Calu3 (cell line): ENCODE data around the gene TMEM132D. TPM values are rescaled to one million over a fixed set of nuclear protein-coding genes. Genes with fewer than 3 reads are reported as not detected.

Experiments
- BruUV-seq: library from RNA; stranded (reverse); fragments of 400-500 nt; replicated peaks from 2 replicates; lab custom pipeline; 2021; lab: Mats Ljungman, UMichigan
- CTCF ChIA-PET: fragments of 300-600 bp; sonication (Branson Sonifier 250); formaldehyde crosslinking; loops from one replicate; lab custom pipeline; 2022; ENCODE audit warnings: antibody characterized with exemption; lab: Charles Lee
- DNase-seq: peaks from one replicate; pipeline ENCODE4 v3.0.0; 2022
- H3K27ac Mint-ChIP-seq: one replicate; pipeline ENCODE4 v1.8.0; 2022; ENCODE audit warnings: mixed read lengths; ENCODE audit not compliant: unreplicated experiment
- H3K27me3 Mint-ChIP-seq: one replicate; pipeline ENCODE4 v1.8.0; 2022; ENCODE audit warnings: mixed read lengths; ENCODE audit not compliant: unreplicated experiment
- H3K36me3 Mint-ChIP-seq: one replicate; pipeline ENCODE4 v1.8.0; 2022; ENCODE audit warnings: mild to moderate bottlenecking, moderate library complexity, mixed read lengths; ENCODE audit not compliant: insufficient read depth, unreplicated experiment
- H3K4me1 Mint-ChIP-seq: one replicate; pipeline ENCODE4 v1.8.0; 2022; ENCODE audit warnings: mild to moderate bottlenecking, low read depth, mixed read lengths; ENCODE audit not compliant: unreplicated experiment
- H3K4me3 Mint-ChIP-seq: one replicate; pipeline ENCODE4 v1.8.0; 2022; ENCODE audit warnings: mild to moderate bottlenecking, low read depth, moderate library complexity, mixed read lengths; ENCODE audit not compliant: unreplicated experiment
- H3K9me3 Mint-ChIP-seq: one replicate; pipeline ENCODE4 v1.8.0; 2022; ENCODE audit warnings: low read depth, mixed read lengths; ENCODE audit not compliant: unreplicated experiment
- intact Hi-C: fragments of 100-400 bp; cut with micrococcal nuclease; formaldehyde crosslinking; loops from one replicate; pipeline ENCODE4 v1.10.0; 2022; ENCODE audit not compliant: unreplicated experiment
- total RNA-seq: library from RNA; stranded (reverse); gene quantifications from 2 replicates; pipeline ENCODE4 v1.2.3, GENCODE V29; 2022
- TF ChIP-seq, protein P1 (sequence below): fragments of 200-600 bp; IDR thresholded peaks from one replicate; pipeline ENCODE4 v1.8.0; 2022; ENCODE audit warnings: antibody characterized with exemption; ENCODE audit not compliant: unreplicated experiment

Gene TMEM132D
- total RNA-seq, 1 experiment from 2014 or later: not detected

DNA sequence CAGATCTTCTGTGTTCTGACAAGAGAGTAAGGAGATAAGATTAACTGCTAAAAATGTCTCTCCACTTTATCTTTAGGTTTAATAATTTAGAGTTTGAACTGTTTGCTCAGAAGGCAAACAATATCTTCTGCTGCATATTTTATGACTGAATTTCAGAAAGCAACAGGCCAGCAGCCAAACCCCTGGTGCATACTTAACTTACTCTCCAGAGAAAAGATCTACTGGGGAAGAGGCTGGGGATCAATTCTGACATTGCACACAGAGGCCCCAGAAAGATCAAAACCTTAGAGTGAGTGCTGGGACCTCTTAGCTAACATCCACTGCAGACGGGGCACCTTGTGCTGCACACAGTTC is 518.2 kb downstream of the TMEM132D start:
- BruUV-seq: no TSS peak
- CTCF ChIA-PET: no interaction called here
- H3K27ac Mint-ChIP-seq: no peak overlapping the region
- no peak for DNase-seq
- H3K4me1 Mint-ChIP-seq: no peaks in the 10 kb centered on the region
- no peaks in the 10 kb centered on the region for H3K27me3 Mint-ChIP-seq
- intact Hi-C loops: no loop called here
- TF ChIP-seq, protein P1, sequence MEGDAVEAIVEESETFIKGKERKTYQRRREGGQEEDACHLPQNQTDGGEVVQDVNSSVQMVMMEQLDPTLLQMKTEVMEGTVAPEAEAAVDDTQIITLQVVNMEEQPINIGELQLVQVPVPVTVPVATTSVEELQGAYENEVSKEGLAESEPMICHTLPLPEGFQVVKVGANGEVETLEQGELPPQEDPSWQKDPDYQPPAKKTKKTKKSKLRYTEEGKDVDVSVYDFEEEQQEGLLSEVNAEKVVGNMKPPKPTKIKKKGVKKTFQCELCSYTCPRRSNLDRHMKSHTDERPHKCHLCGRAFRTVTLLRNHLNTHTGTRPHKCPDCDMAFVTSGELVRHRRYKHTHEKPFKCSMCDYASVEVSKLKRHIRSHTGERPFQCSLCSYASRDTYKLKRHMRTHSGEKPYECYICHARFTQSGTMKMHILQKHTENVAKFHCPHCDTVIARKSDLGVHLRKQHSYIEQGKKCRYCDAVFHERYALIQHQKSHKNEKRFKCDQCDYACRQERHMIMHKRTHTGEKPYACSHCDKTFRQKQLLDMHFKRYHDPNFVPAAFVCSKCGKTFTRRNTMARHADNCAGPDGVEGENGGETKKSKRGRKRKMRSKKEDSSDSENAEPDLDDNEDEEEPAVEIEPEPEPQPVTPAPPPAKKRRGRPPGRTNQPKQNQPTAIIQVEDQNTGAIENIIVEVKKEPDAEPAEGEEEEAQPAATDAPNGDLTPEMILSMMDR: no peak
- no peaks in the 10 kb centered on the region for H3K36me3 Mint-ChIP-seq
- H3K4me3 Mint-ChIP-seq: no peak overlapping the region
- H3K9me3 Mint-ChIP-seq: peaks cover 6% of the 10 kb centered on the region

DNA sequence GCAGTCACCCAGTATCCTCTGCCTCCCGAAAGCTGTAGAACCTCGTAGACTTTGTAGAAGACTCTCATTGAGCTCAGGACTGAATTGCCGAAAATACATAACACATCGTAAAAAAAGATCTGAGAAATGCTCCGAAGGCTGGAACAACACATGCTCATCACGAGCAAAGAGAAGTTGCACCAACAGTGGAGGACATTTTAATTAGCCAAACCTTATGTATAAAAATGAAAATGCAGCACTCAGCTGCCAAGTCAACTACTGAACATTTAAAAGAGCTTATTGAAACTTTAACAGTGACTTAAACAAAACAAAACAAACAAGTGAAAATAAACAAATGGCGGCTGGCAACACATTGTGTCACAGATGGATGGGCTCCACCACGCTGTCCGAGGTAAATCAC is 519.9 kb downstream of the TMEM132D start:
- Mint-ChIP-seq H3K27me3 (no peaks in the 10 kb centered on the region), H3K4me3 (no peak overlapping the region), H3K4me1 (no peaks in the 10 kb centered on the region), H3K36me3 (no peaks in the 10 kb centered on the region), H3K9me3 (peaks cover 9% of the 10 kb centered on the region), H3K27ac (no peak overlapping the region)
- CTCF ChIA-PET: no interaction called here
- no TSS peak for BruUV-seq
- TF ChIP-seq, protein P1: no peak
- DNase-seq: no peak
- intact Hi-C loops: no loop called here

DNA sequence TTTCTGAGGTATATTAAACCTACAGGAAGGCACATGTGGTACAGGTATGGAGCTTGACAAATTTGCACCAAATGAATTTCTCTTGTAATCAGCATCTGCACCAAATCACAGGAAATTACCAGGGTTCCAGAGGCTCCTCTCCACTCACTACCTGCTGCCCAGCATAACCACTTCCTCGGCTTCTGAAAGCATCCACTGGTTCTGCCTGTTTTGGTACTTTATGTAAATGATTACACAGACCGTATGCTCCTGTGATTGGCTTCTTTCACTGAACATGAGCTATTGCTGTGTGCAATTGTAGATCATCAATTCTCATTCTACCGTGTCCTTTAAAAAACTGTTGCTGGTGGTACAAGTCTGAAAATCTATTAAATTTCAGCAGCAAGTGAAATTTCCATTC is 522.1 kb downstream of the TMEM132D start:
- CTCF ChIA-PET: interaction anchor here (0.5 kb wide), 1 partner anchor 576 kb away, joined by 5 read pairs; no protein-coding TSS in a partner anchor
- Mint-ChIP-seq H3K27me3 (no peaks in the 10 kb centered on the region), H3K4me3 (no peak overlapping the region), H3K36me3 (no peaks in the 10 kb centered on the region), H3K9me3 (peaks cover 16% of the 10 kb centered on the region), H3K27ac (no peak overlapping the region), H3K4me1 (no peaks in the 10 kb centered on the region)
- BruUV-seq: no TSS peak
- intact Hi-C loops: no loop called here
- DNase-seq: no peak
- TF ChIP-seq, protein P1: no peak

DNA sequence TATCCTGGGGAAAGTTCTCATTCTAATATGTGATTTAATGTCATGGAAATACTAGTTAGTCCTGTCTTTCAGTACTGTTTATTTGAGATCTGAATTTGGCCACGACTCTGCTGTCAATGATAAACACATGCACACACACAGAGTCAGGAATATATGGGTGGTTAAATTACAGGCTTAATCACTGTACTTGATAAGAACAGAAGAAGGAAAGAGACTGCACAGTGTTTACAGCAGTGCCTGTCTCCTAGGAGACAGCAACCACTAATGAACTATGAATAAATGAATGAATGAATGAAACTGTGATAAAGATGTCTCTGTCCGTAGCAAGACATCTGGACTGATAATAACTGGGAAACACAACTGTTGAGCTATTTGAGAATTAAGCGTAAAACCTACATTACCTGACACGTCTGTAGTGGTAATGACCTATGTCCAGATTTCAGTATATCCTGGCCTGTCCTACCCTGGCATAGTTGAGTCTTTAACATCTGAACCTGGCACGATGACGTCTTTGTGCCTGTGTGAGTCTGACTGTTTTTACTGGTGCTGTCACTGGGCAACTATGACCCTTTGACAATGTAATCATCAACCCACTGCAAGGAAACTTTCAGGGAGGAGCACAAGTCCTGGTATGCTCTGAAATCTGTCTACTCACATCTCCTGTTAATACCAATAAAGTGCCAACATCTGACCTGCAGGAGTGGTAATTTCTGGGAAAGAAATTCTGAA is 524.6 kb downstream of the TMEM132D start:
- Mint-ChIP-seq H3K27ac (no peak overlapping the region), H3K9me3 (peaks cover 18% of the 10 kb centered on the region), H3K4me1 (no peaks in the 10 kb centered on the region), H3K36me3 (no peaks in the 10 kb centered on the region), H3K27me3 (no peaks in the 10 kb centered on the region), H3K4me3 (no peak overlapping the region)
- CTCF ChIA-PET: no interaction called here
- intact Hi-C loops: no loop called here
- BruUV-seq: no TSS peak
- DNase-seq: no peak
- TF ChIP-seq, protein P1: no peak
